B cell (primary cell): ENCODE results near the gene RAB25.

Experiments
- CTCF ChIP-seq: fragments of 200-600 bp; IDR thresholded peaks from one replicate; pipeline ENCODE4 v1.8.0; 2022; ENCODE audit warnings: antibody characterized with exemption, mild to moderate bottlenecking
- EZH2 ChIP-seq: IDR thresholded peaks from 2 replicates; pipeline ENCODE4 v1.6.1; 2012; ENCODE audit warnings: borderline replicate concordance, low read depth, mild to moderate bottlenecking, moderate library complexity, low read length; ENCODE audit not compliant: insufficient read depth, poor library complexity, severe bottlenecking

- TF ChIP-seq EZH2 (no peak), CTCF (no peak)
These were observed 12.2 kb upstream of the RAB25 start for GRCh38 chr1:156048663-156049258.
